Activated CD8-positive, alpha-beta memory T cell treated with anti-CD3 and anti-CD28 coated beads for 36 hours (primary cell): Measurements from ENCODE around the gene DDX42. TPM values are rescaled to one million over a fixed set of nuclear protein-coding genes. Genes with fewer than 3 reads are reported as not detected.

Experiments used
- CTCF ChIA-PET: fragments of 350-600 bp; sonication (Branson Sonifier 250); formaldehyde crosslinking; loops from one replicate; lab custom pipeline; 2021; ENCODE audit warnings: antibody characterized with exemption; lab: Charles Lee
- POLR2A ChIA-PET: fragments of 350-600 bp; sonication (Branson Sonifier 250); formaldehyde crosslinking; loops from one replicate; lab custom pipeline; 2021; ENCODE audit warnings: antibody characterized with exemption; lab: Charles Lee
- total RNA-seq, 2 experiments: library from RNA; stranded (reverse); gene quantifications; one replicate each; pipeline ENCODE4 v1.2.3, GENCODE V29; 2021

DDX42 gene
- total RNA-seq, 2 experiments from 2014 or later = 102 to 113 TPM

DNA sequence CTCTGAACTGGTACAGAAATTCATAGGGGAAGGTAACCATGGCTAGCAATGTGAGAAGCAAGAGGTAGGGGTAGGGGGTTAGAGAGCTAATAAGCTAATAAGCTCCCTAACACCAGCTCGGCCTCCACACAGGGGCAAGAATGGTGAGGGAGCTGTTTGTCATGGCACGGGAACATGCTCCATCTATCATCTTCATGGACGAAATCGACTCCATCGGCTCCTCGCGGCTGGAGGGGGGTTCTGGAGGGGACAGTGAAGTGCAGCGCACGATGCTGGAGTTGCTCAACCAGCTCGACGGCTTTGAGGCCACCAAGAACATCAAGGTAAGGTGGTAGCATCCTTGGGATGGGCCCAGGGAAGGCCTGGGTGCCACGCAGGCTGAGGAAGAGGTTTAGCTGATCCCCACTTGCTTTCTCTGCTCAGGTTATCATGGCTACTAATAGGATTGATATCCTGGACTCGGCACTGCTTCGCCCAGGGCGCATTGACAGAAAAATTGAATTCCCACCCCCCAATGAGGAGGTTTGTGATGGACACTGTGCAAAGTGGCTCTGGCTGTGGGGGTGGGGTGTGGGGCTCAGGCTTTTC lies 57.0 kb downstream of the DDX42 start:
- POLR2A ChIA-PET = interaction anchor here (1.1 to 2.1 kb wide), 4 partner anchors 11 to 57 kb away, joined by 3 to 6 read pairs (median 4); partner anchors contain the start of genes CCDC47 and SMARCD2
- CTCF ChIA-PET = interaction anchor here (1.1 to 1.6 kb wide), 4 partner anchors 9 to 405 kb away, joined by 3 read pairs; no protein-coding TSS in a partner anchor

- CTCF ChIA-PET = interaction anchor here (1.1 kb wide), 2 partner anchors 9 to 17 kb away, joined by 3 read pairs; no protein-coding TSS in a partner anchor
- POLR2A ChIA-PET = interaction anchor here (0.8 to 2.1 kb wide), 3 partner anchors 9 to 14 kb away, joined by 3 to 6 read pairs (median 6); no protein-coding TSS in a partner anchor
Observed at GRCh38 chr17:63831505-63831904, 57.5 kb downstream of the DDX42 start.

GRCh38 chr17:63832014-63832413 lies 58.0 kb downstream of the DDX42 start:
- ChIA-PET CTCF (no interaction called here), POLR2A (interaction anchor here (0.8 kb wide), 1 partner anchor 8 kb away, joined by 3 read pairs; no protein-coding TSS in a partner anchor)

DNA sequence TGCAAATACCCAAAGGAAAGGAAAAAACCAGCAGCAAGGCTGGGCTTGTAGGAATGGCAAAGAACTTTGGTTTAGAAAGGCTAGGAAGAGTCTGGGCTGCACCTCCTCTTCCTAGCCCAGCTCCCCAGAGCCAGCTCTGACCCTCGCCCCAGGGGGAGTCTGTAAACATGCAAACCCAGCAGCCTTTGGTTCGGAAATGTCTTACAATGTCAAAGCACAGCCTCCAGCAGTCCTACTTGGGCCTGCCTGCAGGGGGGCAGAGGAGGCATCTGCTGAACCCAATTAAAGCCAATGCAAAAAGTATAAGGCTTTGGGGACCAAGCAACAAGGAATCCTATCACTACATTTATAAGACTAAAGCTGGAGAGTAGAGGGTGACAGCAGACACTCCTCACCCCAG lies 58.5 kb downstream of the DDX42 start:
- ChIA-PET CTCF (interaction anchor here (0.8 to 1.2 kb wide), 2 partner anchors 9 to 16 kb away, joined by 3 read pairs; no protein-coding TSS in a partner anchor), POLR2A (interaction anchor here (0.6 to 1.4 kb wide), 2 partner anchors 9 to 82 kb away, joined by 4 read pairs; no protein-coding TSS in a partner anchor)

DNA sequence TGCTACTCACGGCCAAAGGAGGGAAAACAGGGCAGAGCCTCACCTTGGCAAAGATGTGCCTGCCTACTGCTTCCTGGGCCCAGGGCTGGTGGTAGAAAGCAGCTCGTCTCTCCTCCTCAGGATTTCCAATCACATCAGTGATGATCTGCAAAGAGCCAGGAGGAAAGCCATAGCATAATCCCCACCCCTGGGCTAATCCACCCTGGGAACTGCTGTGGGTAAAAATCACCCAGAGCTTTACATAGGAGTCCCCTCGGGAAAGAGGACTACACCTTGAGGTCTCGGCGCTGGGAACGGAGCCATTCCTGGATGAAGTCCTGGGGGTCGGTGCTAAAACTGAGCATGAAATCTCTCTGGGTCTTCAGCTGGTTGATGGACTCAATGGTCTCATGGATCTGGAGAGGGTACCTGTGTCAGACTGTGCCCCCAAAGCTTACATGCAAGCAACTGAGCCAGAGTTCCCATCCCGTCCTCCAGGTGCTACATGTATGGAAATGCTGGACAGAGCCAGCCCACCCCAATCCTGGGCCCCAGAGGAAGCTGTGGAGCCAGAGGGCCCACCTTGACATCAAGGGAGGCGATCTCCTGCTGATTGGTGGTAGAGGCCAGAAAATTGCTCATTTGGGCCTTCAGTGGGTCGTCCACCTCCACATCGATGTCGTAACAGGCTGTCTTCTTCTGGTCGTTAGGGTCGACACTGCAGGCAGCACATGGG lies 59.2 kb downstream of the DDX42 start:
- CTCF ChIA-PET = interaction anchor here (0.8 to 1.3 kb wide), 4 partner anchors 8 to 23 kb away, joined by 3 to 4 read pairs (median 3); no protein-coding TSS in a partner anchor
- POLR2A ChIA-PET = interaction anchor here (0.6 to 1.4 kb wide), 2 partner anchors 9 to 83 kb away, joined by 4 read pairs; no protein-coding TSS in a partner anchor

- POLR2A ChIA-PET = interaction anchor here (0.6 to 1.4 kb wide), 2 partner anchors 8 to 92 kb away, joined by 4 to 5 read pairs; no protein-coding TSS in a partner anchor
- CTCF ChIA-PET = interaction anchor here (0.9 to 1.9 kb wide), 4 partner anchors 10 to 193 kb away, joined by 3 to 7 read pairs (median 4); no protein-coding TSS in a partner anchor
Observed at GRCh38 chr17:63833741-63834373, 59.9 kb downstream of the DDX42 start.

DNA sequence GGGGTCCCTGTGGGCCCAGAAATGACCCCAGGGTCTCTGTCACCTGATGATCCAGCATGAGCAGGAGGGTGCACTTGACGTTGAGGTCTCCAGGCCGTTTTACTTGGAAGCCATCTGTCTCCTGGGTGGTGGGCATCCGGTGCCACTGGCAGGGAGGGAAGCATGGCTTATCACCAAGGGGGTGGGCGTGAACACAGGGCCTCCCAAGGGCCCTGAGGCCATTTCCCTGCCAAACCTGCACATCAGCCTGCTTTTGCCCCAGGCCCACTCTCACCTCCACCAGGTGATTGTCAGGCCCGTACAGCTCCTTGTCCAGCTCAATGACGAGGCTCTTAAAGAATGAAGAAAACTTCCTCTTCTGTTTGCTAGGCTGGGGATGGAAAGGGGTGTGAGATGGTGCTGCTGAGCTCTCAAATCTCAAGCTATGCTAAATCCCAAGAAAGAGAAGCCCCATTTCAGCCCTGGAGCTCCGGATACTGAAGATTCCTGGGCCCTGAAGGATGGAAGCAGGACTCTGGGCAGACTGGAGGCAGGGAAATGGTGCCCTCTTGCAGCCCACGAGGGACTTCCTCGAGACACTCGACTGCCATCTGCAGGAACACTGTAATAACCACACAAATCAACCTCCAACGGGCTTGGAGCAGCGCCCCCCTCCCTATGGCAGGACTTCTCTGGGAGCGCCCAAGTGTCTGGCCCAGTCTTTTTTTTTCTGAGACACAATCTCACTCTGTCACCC lies 60.6 kb downstream of the DDX42 start:
- ChIA-PET POLR2A (interaction anchor here (0.6 kb wide), 1 partner anchor 92 kb away, joined by 5 read pairs; no protein-coding TSS in a partner anchor), CTCF (interaction anchor here (0.8 to 1.9 kb wide), 4 partner anchors 14 to 192 kb away, joined by 3 to 7 read pairs (median 5); no protein-coding TSS in a partner anchor)

DNA sequence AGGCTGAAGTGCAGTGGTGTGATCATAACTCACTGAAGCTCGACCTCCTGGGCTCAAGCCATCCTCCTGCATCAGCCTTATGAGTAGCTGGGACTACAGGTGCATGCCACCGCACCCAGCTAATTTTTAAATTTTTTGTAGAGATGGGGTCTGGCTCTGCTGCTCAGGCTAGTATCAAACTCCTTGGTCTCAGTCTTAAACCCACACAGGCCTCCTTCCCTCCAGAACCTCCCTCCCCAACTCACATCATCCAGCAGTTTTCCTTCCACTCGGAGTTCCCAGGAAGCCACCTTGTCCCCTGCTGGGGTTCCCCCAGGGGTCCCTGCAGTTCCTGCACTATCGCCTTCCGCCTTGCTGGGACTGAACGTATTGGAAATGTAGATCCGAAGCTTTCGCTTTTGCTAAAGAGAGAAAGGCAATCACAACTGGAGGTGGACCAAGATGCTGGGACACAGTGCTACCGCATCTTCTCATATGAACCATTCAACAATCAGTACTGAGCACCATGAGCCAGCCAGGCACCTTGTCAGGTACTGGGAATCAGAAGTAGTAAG lies 61.3 kb downstream of the DDX42 start:
- ChIA-PET POLR2A (no interaction called here), CTCF (interaction anchor here (0.8 to 1.9 kb wide), 4 partner anchors 14 to 192 kb away, joined by 3 to 7 read pairs (median 5); no protein-coding TSS in a partner anchor)

DNA sequence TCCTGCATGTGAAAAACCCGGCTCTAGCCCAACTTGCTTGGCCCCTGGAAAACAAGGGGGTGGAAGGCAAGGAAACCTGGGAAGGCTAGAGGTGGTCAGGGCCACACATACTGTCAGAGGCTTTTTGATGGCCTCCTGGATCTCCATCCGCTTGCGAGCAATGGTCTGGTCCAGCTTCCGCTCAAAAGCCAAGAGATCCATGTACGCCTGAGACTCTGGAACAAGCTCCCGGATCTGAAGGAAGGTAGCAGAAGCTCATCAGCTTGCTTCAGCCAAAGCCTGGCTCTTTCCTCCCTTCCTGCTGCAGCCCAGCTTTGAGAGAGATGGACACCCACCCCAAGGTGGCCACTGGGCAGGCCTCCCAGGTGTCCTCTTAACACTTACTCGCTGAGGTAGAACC lies 62.8 kb downstream of the DDX42 start:
- POLR2A ChIA-PET = no interaction called here
- CTCF ChIA-PET = no interaction called here

GRCh38 chr17:63837480-63837879 lies 63.5 kb downstream of the DDX42 start:
- ChIA-PET POLR2A (no interaction called here), CTCF (interaction anchor here (0.9 kb wide), 1 partner anchor 11 kb away, joined by 3 read pairs; no protein-coding TSS in a partner anchor)

GRCh38 chr17:63837962-63838600 lies 64.1 kb downstream of the DDX42 start:
- CTCF ChIA-PET = interaction anchor here (0.6 to 1.2 kb wide), 3 partner anchors 10 to 140 kb away, joined by 3 to 4 read pairs (median 3); no protein-coding TSS in a partner anchor
- POLR2A ChIA-PET = no interaction called here

DNA sequence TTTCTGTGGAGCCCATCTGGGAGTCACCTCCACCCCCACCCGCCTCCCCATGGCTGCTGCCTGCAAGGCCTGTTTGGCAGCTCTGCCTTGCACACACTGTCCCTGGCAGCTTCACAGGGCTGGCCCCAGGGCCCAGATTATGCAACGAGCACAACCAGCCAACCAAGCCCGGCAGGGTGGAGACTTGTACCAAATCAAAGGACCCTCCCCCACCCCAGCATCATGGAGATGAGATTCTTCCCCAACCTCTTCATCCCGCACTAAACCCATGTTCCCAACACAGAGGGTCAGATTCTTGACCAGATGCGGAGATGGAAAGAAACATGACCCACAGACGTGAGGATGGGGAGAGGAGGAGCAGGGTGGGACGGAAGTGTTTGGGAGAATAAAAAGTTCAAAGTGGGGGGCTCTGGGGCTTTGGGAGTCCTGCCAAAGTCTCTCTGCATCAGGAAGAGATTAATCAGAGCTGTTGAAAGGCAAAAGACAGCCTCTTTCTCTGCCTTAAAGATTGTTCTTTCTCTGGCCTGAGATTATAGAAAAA lies 64.7 kb downstream of the DDX42 start:
- ChIA-PET CTCF (interaction anchor here (0.6 to 1.2 kb wide), 2 partner anchors 83 to 140 kb away, joined by 3 to 4 read pairs; no protein-coding TSS in a partner anchor), POLR2A (interaction anchor here (0.6 kb wide), 2 partner anchors 123 to 308 kb away, joined by 3 to 4 read pairs; no protein-coding TSS in a partner anchor)

- POLR2A ChIA-PET = interaction anchor here (0.6 to 1.0 kb wide), 3 partner anchors 9 to 14 kb away, joined by 3 read pairs; partner anchors contain the start of gene PSMC5
- CTCF ChIA-PET = interaction anchor here (0.6 to 1.6 kb wide), 6 partner anchors 8 to 255 kb away, joined by 3 to 5 read pairs (median 4); partner anchors contain the start of gene PSMC5
Observed at GRCh38 chr17:63840591-63841349, 66.8 kb downstream of the DDX42 start.

DNA sequence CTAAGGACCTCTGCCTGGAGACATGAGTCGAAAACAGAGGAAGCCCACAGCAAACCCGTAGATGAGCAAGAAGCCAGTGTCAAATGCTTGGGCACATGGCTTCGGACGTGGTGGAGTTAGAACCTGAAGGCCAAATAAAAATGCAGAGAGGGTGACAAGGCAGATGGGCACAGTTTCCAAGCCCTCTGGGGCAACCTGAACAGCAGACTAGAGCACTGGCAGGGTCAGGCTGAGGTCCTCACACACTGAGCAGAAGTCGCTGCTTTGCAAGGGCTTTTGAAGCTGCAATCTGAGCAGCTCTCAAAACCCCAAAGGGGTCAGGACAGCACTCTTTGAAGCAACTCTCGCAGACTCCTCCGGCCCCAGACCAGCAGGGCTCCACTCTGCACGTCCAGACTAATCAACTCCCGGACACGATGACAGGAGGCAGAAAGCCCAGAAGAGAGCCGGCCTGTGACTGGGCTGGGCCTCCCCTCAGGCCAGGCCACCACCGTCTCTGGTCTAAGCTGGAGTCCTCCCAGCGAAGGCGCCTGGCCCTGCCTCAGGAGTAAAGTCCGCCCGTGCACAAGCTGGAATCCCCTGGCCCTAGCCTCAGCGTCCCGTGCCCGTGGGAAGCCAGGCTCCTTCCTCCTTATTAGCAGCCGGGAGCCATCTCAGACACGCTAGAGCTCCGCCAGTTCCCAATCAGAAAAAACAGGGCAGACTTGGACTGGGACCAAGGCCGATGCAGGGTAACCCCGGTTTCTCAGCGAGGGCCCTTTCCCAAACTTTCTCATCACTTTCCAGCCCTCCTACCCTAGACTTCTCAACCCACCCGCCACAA lies 67.6 kb downstream of the DDX42 start:
- ChIA-PET POLR2A (interaction anchor here (0.7 to 1.0 kb wide), 3 partner anchors 8 to 13 kb away, joined by 3 to 4 read pairs (median 3); no protein-coding TSS in a partner anchor), CTCF (interaction anchor here (0.9 to 1.6 kb wide), 3 partner anchors 7 to 226 kb away, joined by 3 to 4 read pairs (median 3); no protein-coding TSS in a partner anchor)

GRCh38 chr17:63842173-63842539 lies 68.2 kb downstream of the DDX42 start:
- POLR2A ChIA-PET = interaction anchor here (0.7 to 1.0 kb wide), 3 partner anchors 9 to 14 kb away, joined by 3 to 4 read pairs (median 3); no protein-coding TSS in a partner anchor
- CTCF ChIA-PET = interaction anchor here (0.9 kb wide), 1 partner anchor 227 kb away, joined by 3 read pairs; no protein-coding TSS in a partner anchor
